Upper lobe of left lung (tissue), 6 donors: ENCODE results near the gene PDE8A. TPM values are rescaled to one million over a fixed set of nuclear protein-coding genes. Genes with fewer than 3 reads are reported as not detected.

Experiments used
- ATAC-seq, 2 donors: fragments of 200-7000 bp; cut with Tn5 transposase; one replicate each; pipeline ENCODE4 v1.9.1; 2022; ENCODE audit warnings: mild to moderate bottlenecking in 2 of 2, moderate library complexity in 2 of 2; ENCODE audit not compliant: low FRiP score in 2 of 2
- DNase-seq, 2 donors: peaks; one replicate each; pipeline ENCODE4 v3.0.0-alpha.2; 2019 to 2020
- H3K27ac ChIP-seq, 4 donors: fragments of 200-600 bp; sonication (generic); one replicate each; pipeline ENCODE4 v1.5.1; 2016 to 2019
- H3K27me3 ChIP-seq, 4 donors: fragments of 200-600 bp; sonication (generic); one replicate each; pipeline ENCODE4 v1.5.1; 2017 to 2019
- H3K36me3 ChIP-seq, 4 donors: fragments of 200-600 bp; sonication (generic); one replicate each; pipeline ENCODE4 v1.5.1; 2016 to 2019
- H3K4me1 ChIP-seq, 4 donors: fragments of 200-600 bp; sonication (generic); one replicate each; pipeline ENCODE4 v1.5.1; 2018 to 2019
- H3K4me3 ChIP-seq, 4 donors: fragments of 200-600 bp; sonication (generic); one replicate each; pipeline ENCODE4 v1.5.1; 2017 to 2019; ENCODE audit warnings: mild to moderate bottlenecking in 2 of 4, moderate library complexity in 1 of 4
- H3K9me3 ChIP-seq, 4 donors: fragments of 200-600 bp; sonication (generic); one replicate each; pipeline ENCODE4 v1.5.1; 2018 to 2019
- EP300 ChIP-seq, 4 donors: sonication (generic); formaldehyde crosslinking; IDR thresholded peaks; one replicate each; pipeline ENCODE4 v1.5.1; 2017; ENCODE audit warnings: antibody characterized with exemption in 4 of 4, control low read depth in 2 of 4
- POLR2A ChIP-seq, 4 donors: fragments of 450-650 bp; IDR thresholded peaks; one replicate each; pipeline ENCODE4 v1.5.1; 2016 to 2017; ENCODE audit warnings: antibody characterized with exemption in 4 of 4, mild to moderate bottlenecking in 2 of 4
- POLR2AphosphoS5 ChIP-seq, 2 donors: sonication (generic); formaldehyde crosslinking; IDR thresholded peaks; one replicate each; pipeline ENCODE4 v1.5.1; 2017; ENCODE audit warnings: antibody characterized with exemption in 2 of 2
- WGBS, 2 donors: methylation state at CpG; one replicate each; pipeline ENCODE4 v1.1.5; 2017 to 2018; 5-methylcytosine and 5-hydroxymethylcytosine counted together
- total RNA-seq, 6 donors: library from RNA; depleted of rRNA in 4 of 6; stranded (reverse); fragments of >200 nt in 4 of 6; gene quantifications; one replicate each; pipeline versions ENCODE4 v1.1.0 to v1.2.1, GENCODE V29; 2016 to 2021
- TF ChIP-seq, protein P1 (sequence below), 6 experiments: fragments of 450-650 bp in 4 of 6; fragments of 200-600 bp in 2 of 6; sonication (generic) in 2 of 6; IDR thresholded peaks; one replicate each; pipeline ENCODE4 v1.5.1; 2016 to 2019; ENCODE audit warnings: antibody characterized with exemption in 6 of 6
- donor health status: DM: no; HTN: no; CAD: no; lungs with moderate emphysema.
- donor health status: DM: no; HTN: yes; CAD: no; lungs with severe emphysema.

The PDE8A gene
- total RNA-seq, 6 donors from 2014 or later, result 36.5 to 66.0 (median 48.4) TPM

DNA sequence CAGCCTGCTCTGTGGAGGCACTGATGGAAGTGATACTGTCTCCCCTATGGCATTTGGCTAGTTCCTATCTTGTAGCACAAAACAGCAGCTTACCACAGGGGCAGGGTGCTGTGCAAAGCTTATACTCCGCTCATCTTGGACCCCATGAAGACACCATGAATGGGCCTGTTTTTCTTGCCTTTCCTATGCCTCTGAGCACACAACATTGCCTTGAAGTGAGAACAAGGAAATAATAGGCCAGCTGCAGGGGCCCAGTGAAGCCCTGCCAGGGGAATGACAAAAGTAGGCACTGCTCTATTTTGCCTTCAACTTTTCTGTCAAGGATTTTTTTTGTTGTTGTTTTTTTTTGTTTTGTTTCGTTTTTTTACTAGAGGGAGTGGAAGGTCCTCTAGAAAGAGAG lies 110.3 kb downstream of the PDE8A start:
- ATAC-seq (peak in 1 of 2 donors; percentile 30), DNase-seq (no peak)
- WGBS, 2 donors, result 94 to 97% methylated on average over 2 of the region's 2 CpGs
- Histone ChIP-seq H3K4me1 (no peaks in the 10 kb centered on the region), H3K36me3 (peaks cover 3 to 46% (median 14%) of the 10 kb centered on the region in 4 donors), H3K27me3 (no peaks in the 10 kb centered on the region), H3K4me3 (no peak overlapping the region), H3K9me3 (no peaks in the 10 kb centered on the region), H3K27ac (no peak overlapping the region)
- TF ChIP-seq POLR2A (IDR thresholded peaks at IDR 0.05), result no peak
- TF ChIP-seq EP300 (IDR thresholded peaks at IDR 0.05), result no peak
- TF ChIP-seq, protein P1, sequence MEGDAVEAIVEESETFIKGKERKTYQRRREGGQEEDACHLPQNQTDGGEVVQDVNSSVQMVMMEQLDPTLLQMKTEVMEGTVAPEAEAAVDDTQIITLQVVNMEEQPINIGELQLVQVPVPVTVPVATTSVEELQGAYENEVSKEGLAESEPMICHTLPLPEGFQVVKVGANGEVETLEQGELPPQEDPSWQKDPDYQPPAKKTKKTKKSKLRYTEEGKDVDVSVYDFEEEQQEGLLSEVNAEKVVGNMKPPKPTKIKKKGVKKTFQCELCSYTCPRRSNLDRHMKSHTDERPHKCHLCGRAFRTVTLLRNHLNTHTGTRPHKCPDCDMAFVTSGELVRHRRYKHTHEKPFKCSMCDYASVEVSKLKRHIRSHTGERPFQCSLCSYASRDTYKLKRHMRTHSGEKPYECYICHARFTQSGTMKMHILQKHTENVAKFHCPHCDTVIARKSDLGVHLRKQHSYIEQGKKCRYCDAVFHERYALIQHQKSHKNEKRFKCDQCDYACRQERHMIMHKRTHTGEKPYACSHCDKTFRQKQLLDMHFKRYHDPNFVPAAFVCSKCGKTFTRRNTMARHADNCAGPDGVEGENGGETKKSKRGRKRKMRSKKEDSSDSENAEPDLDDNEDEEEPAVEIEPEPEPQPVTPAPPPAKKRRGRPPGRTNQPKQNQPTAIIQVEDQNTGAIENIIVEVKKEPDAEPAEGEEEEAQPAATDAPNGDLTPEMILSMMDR (IDR thresholded peaks at IDR 0.05), result no peak
- TF ChIP-seq POLR2AphosphoS5 (IDR thresholded peaks at IDR 0.05), result no peak

DNA sequence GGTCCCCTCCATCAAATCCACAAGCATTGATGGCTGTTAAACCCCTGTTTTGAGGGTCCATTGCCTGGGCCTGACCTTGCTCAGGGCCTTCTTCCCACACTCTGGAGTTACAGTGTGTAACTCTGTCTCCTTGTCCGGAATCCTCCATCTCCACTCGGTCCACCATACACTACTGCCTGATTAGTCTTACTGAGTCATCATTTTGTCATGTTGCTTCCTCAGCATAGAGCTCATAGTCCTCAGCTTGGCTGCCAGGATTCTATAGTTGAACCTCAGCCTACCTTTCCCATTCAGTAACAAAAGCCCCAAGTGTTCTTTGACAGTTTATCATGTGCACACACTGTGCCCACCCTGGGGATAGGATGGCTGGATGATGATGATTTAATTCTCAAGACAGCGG lies 113.0 kb downstream of the PDE8A start:
- no peak for DNase-seq
- H3K4me3 ChIP-seq, result no peak overlapping the region
- no peak overlapping the region for H3K27ac ChIP-seq
- 92 to 97% methylated on average over 3 of the region's 3 CpGs for WGBS, 2 donors
- no peaks in the 10 kb centered on the region for H3K27me3 ChIP-seq
- no peak for ATAC-seq
- no peaks in the 10 kb centered on the region for H3K9me3 ChIP-seq
- H3K36me3 ChIP-seq, result peaks cover 3 to 33% (median 15%) of the 10 kb centered on the region in 4 donors
- peaks cover 0 to 20% (median 0%) of the 10 kb centered on the region in 4 donors for H3K4me1 ChIP-seq
- no peak for TF ChIP-seq EP300 (IDR thresholded peaks at IDR 0.05)

DNA sequence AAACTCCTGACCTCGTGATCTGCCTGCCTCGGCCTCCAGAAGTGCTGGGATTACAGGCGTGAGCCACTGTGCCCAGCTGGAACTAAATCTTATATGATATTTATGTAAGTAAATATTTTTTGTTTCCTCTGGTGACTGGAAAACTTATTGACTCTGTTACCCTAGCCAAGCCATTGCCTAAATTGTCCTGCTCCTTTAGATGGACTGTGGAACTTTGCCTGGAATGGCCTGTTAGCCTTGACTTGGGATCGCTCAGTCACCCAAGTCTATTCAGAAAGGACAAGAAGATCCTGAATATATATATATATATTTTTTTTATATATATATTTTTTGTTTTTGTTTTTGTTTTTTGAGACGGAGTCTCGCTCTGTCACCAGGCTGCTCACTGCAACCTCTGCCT lies 113.9 kb downstream of the PDE8A start:
- TF ChIP-seq EP300 (IDR thresholded peaks at IDR 0.05) (no peak), POLR2A (IDR thresholded peaks at IDR 0.05) (no peak), POLR2AphosphoS5 (IDR thresholded peaks at IDR 0.05) (no peak)
- TF ChIP-seq, protein P1 (IDR thresholded peaks at IDR 0.05), result no peak
- no peaks in the 10 kb centered on the region for H3K9me3 ChIP-seq
- no peaks in the 10 kb centered on the region for H3K27me3 ChIP-seq
- no peak for DNase-seq
- peaks cover 0 to 20% (median 0%) of the 10 kb centered on the region in 4 donors for H3K4me1 ChIP-seq
- peaks cover 3 to 26% (median 15%) of the 10 kb centered on the region in 4 donors for H3K36me3 ChIP-seq
- H3K4me3 ChIP-seq, result no peak overlapping the region
- WGBS, 2 donors, result 96 to 97% methylated on average over 6 of the region's 6 CpGs
- H3K27ac ChIP-seq, result no peak overlapping the region
- ATAC-seq, result no peak

DNA sequence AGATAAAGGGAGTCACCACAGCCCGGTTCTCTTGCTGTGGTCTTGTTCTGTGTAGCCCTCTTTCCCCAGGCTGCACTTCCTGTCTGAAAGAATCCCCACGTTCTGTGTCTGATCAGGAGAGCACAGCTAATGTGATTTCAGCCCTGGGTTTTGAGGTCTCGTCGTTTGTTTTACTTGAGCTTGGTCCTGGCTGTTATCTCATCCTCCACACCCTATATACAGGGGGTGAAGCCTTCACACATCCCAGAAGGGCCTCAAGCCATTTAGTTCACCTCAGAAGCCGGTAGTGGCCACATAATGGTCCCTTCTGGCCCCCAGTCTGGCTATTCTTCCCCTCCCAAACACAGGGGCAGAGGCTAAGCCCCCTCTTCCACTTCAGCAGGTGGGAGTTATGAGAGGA lies 115.6 kb downstream of the PDE8A start:
- no peaks in the 10 kb centered on the region for H3K9me3 ChIP-seq
- DNase-seq (no peak), ATAC-seq (no peak)
- no peaks in the 10 kb centered on the region for H3K27me3 ChIP-seq
- TF ChIP-seq, protein P1 (IDR thresholded peaks at IDR 0.05), result no peak
- TF ChIP-seq POLR2A (IDR thresholded peaks at IDR 0.05) (no peak), POLR2AphosphoS5 (IDR thresholded peaks at IDR 0.05) (no peak), EP300 (IDR thresholded peaks at IDR 0.05) (no peak)
- H3K36me3 ChIP-seq, result peaks cover 3 to 22% (median 12%) of the 10 kb centered on the region in 4 donors
- no peak overlapping the region for H3K4me3 ChIP-seq
- WGBS, 2 donors, result 80 to 89% methylated on average over 5 of the region's 5 CpGs
- peak overlapping the region; percentile 53 to 76 (median 62) for H3K27ac ChIP-seq
- peaks cover 0 to 25% (median 0%) of the 10 kb centered on the region in 4 donors for H3K4me1 ChIP-seq

DNA sequence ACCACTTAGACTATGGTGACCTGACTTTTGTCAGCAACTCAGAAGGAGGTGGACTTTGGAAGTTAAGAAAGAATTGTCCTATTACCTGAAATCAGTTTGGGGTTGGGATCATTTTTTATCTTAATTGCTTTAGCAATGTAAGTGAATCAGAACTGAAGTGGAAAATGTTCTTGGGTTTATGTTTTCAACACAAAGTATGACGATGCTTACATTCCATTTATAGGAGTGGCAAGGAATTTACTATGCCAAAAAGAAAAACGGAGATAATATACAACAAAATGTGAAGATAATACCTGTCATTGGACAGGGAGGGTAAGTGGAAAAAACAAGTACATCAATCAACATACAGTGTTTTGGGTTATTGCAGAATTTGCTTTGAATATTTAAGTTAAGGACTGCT lies 116.1 kb downstream of the PDE8A start:
- no peak for ATAC-seq

More for the DNA sequence above, 116.1 kb downstream of the PDE8A start:
- no peak for DNase-seq
- no peak overlapping the region for H3K4me3 ChIP-seq
- WGBS, 2 donors, result 63 to 64% methylated on average over 2 of the region's 2 CpGs
- TF ChIP-seq EP300 (IDR thresholded peaks at IDR 0.05), result no peak
- TF ChIP-seq POLR2AphosphoS5 (IDR thresholded peaks at IDR 0.05), result no peak
- no peak for TF ChIP-seq POLR2A (IDR thresholded peaks at IDR 0.05)
- TF ChIP-seq, protein P1 (IDR thresholded peaks at IDR 0.05), result no peak
- peaks cover 2 to 17% (median 7%) of the 10 kb centered on the region in 4 donors for H3K36me3 ChIP-seq
- no peaks in the 10 kb centered on the region for H3K9me3 ChIP-seq
- H3K4me1 ChIP-seq, result peaks cover 0 to 25% (median 0%) of the 10 kb centered on the region in 4 donors
- H3K27ac ChIP-seq, result peak overlapping the region; percentile 53 to 76 (median 62)
- H3K27me3 ChIP-seq, result no peaks in the 10 kb centered on the region
